Omental fat pad (tissue), 4 donors: ENCODE measurements around the gene RERE. TPM values are rescaled to one million over a fixed set of nuclear protein-coding genes. Genes with fewer than 3 reads are reported as not detected.

Source experiments
- ATAC-seq: fragments of 150-250 bp; one replicate; pipeline ENCODE4 v1.9.1; 2016; ENCODE audit warnings: mild to moderate bottlenecking, moderate library complexity; ENCODE audit not compliant: low FRiP score
- DNase-seq: peaks from one replicate; pipeline ENCODE4 v3.0.0-alpha.2; 2019; ENCODE audit warnings: low spot score
- total RNA-seq, 4 donors: library from RNA; depleted of rRNA; stranded (reverse); fragments of >200 nt; gene quantifications; one replicate each; pipeline ENCODE4 v1.1.0, GENCODE V29; 2016
- TF ChIP-seq, protein P1 (sequence below), 3 donors: fragments of 450-650 bp; IDR thresholded peaks; one replicate each; pipeline ENCODE4 v1.5.1; 2016 to 2017; ENCODE audit warnings: antibody characterized with exemption in 3 of 3, mild to moderate bottlenecking in 3 of 3, moderate library complexity in 2 of 3

The RERE gene
- total RNA-seq, 4 donors from 2014 or later = 46.3 to 117 (median 55.4) TPM

DNA sequence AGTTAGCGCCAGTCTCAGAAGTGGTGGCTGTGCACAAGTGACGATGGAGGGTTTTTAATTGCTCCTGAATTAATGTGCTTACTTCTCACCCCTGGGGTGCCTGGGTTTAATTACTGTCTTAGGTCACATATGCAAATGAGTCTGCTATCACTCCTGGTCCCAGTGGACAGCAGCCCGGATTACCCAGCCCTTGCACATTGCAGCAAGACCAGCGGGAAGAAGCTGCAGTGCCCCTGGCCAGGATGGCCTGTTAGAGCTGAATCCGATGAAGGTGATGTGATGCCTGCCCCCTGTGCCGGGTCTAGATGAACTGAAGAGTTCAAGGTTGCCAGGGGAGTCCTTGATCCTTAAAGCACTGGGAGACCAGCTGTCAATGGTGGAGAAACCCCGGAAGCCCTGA is 36.8 kb upstream of the RERE start:
- ATAC-seq (no peak), DNase-seq (no peak)
- TF ChIP-seq, protein P1, sequence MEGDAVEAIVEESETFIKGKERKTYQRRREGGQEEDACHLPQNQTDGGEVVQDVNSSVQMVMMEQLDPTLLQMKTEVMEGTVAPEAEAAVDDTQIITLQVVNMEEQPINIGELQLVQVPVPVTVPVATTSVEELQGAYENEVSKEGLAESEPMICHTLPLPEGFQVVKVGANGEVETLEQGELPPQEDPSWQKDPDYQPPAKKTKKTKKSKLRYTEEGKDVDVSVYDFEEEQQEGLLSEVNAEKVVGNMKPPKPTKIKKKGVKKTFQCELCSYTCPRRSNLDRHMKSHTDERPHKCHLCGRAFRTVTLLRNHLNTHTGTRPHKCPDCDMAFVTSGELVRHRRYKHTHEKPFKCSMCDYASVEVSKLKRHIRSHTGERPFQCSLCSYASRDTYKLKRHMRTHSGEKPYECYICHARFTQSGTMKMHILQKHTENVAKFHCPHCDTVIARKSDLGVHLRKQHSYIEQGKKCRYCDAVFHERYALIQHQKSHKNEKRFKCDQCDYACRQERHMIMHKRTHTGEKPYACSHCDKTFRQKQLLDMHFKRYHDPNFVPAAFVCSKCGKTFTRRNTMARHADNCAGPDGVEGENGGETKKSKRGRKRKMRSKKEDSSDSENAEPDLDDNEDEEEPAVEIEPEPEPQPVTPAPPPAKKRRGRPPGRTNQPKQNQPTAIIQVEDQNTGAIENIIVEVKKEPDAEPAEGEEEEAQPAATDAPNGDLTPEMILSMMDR (IDR thresholded peaks at IDR 0.05) = no peak

DNA sequence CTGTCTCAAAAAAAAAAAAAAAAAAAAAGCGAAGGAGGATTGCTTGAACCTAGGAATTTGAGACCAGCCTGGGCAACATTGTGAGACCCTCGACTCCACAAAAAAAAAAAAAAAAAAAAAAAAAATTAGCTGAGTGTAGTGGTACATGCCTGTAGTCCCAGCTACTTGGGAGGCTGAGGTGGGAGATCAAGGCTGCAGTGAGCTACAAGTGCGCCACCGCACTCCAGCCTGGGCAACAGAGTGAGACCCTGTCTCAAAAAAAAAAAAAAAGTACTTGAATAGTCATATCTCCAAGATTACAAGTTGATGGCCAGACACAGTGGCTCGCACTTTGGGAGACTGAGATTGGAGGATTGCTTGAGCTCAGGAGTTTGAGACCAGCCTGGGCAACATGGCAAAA is 33.6 kb upstream of the RERE start:
- TF ChIP-seq, protein P1 (IDR thresholded peaks at IDR 0.05) = no peak
- DNase-seq = no peak
- no peak for ATAC-seq

DNA sequence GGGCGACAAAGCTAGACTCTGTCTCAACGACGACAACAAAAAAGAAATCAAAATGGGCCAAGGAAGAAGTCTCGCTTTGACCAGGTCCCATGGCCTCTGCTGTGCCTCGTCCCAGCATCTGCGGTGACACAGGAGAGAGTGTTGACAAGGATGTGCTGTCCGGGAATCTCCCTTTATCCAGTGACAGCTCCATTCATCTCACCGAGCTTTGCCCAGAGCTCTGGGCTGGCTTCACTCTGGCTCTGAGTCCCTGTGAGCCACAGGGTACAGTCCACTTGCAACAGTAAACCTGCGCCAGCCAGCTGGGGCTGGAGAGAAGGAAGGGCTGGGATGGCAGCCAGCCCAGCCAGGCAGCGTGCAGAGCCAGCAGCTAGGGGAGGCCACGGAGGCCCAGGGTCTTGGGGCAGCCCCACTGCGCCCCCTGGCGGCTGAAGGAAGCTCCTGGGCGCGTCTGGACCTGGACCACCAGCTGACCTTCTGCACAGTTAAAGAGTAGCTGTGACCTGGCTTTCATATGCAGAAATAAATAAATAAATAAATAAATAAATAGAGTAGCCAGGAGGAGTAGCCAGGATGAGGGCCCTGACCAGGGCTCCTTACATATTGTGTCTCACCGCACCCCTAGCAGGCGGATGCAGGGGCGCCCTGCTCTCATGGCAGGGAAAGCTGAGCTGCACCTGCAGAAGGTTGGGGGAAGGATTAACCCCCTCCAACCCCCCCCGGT is 31.4 kb upstream of the RERE start:
- DNase-seq = peak; percentile 76
- TF ChIP-seq, protein P1 (IDR thresholded peaks at IDR 0.05) = peak in 1 of 3 donors; percentile 94
- peak; percentile 90 for ATAC-seq

DNA sequence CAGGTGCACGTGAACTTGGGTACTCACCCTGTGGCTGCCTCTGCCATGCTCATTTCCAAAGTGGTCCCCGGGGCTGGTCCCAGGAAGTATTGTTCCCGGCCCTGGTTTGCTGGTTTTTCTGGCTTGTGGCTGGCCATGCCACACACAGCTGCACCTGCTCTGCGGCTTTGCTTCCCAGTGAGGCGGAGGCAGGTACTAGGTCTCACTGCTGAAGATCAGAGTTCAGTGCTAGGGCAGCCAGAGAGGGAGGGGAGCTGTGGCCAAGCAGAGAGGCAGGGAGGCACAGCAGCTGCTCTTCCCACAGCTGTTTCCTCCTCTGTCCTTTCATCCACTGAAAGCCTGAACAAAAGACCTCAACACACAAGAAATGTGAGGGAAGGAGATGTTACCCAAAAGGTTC is 30.6 kb upstream of the RERE start:
- no peak for DNase-seq
- TF ChIP-seq, protein P1 (IDR thresholded peaks at IDR 0.05) = no peak
- ATAC-seq = no peak

DNA sequence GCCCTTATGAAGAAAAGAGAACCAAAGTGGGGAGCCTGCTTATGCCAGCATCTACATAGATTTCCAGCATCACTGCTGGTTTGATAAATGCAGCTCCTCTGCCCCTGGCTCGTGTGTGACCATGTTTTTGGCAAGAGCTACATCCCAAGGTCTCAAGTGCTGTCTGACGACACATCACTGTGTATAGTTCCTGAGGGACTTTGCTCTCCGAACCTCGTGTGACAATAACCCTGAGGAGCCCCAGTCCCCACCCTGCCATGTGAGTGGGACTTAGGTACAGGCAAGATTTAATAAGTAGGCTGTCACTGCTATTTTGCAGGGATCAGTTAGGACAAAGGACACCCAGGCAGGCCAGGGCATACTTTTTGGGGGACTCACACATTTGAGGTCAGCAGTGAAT is 28.8 kb upstream of the RERE start:
- TF ChIP-seq, protein P1 (IDR thresholded peaks at IDR 0.05) = no peak
- no peak for ATAC-seq
- no peak for DNase-seq

DNA sequence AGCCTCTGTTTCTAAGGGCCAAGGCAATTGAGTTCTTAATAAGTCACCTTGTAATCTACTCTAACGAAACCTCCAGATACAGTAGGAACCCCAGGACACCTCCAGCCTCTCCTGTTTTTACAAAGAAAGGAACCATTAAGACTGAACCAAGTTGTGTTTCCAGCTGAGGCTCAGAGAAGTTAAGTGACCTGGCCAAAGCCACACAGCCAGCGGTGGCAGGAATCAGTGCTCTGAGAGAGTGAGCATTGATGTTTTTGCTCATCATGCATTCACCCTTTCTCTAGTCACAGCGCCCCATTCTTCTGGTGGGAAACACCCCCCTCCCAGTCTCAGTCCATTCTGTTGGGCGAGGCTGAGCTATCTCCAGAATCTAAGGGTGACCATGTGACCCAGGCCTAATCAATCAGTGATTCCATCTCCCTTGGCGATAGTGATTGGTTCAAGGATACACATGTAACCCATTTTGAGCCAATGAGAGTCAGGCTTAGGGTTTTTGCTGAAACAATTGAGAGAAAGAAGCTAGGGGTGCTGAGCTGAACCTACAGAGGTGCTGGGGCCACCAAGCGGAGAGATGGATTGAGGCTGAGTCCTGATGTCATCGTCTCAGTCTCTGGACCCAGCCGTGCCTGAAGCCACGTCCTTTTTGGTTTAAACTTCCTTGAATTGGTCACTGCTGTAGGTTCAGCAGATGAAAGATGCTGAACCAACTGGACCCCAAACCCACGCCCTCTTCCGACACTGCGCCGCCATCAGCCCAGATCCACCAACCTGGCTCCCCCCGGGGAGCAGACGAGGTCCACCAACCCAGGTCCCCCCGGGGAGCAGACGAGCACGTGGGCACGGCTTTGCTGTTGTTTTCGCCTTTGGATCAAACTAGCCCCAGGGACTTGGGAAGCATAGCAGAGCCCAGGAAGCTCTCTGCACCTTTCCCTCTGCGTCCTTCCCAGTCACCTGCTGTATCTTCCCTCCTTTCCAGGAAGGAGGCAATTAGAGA is 28.0 kb upstream of the RERE start:
- TF ChIP-seq, protein P1 (IDR thresholded peaks at IDR 0.05) = no peak
- DNase-seq (no peak), ATAC-seq (no peak)
